HG03342 (cell line): Measurements from ENCODE around the gene MAP3K19.

ENCODE experiments used
- ATAC-seq: cut with Tn5 transposase; IDR thresholded peaks from one replicate; pipeline ENCODE4 v1.9.1; 2021; ENCODE audit warnings: mild to moderate bottlenecking, moderate library complexity; ENCODE audit not compliant: unreplicated experiment

The MAP3K19 gene

GRCh38 chr2:134934641-134935040 lies 112.6 kb downstream of the MAP3K19 start:
- ATAC-seq, result no peak

- no peak for ATAC-seq
Observed at GRCh38 chr2:134934150-134934549, 113.1 kb downstream of the MAP3K19 start.

- no peak for ATAC-seq
Observed at GRCh38 chr2:134933732-134934131, 113.5 kb downstream of the MAP3K19 start.

GRCh38 chr2:134932864-134933526 lies 114.3 kb downstream of the MAP3K19 start:
- ATAC-seq, result no peak

- ATAC-seq, result no peak
Observed at GRCh38 chr2:134927195-134927594, 120.1 kb downstream of the MAP3K19 start.

GRCh38 chr2:134926231-134926931 lies 120.9 kb downstream of the MAP3K19 start:
- no peak for ATAC-seq

GRCh38 chr2:134924912-134925311 lies 122.3 kb downstream of the MAP3K19 start:
- ATAC-seq, result no peak

- no peak for ATAC-seq
Observed at GRCh38 chr2:134919341-134920210, 127.7 kb downstream of the MAP3K19 start.

GRCh38 chr2:134918526-134919340 lies 128.5 kb downstream of the MAP3K19 start, which contains the start of gene CCNT2:
Gene CCNT2 (plus strand): TSS chr2:134918822. CDS start chr2:134918855, 33 bp downstream.
- peak; percentile 85 for ATAC-seq

GRCh38 chr2:134917888-134918525 lies 129.2 kb downstream of the MAP3K19 start:
- peak; percentile 79 for ATAC-seq

- no peak for ATAC-seq
Observed at GRCh38 chr2:134917360-134917865, 129.8 kb downstream of the MAP3K19 start.
